Cardiac fibroblast (primary cell): ENCODE data around the gene C21orf91.

Experiments used
- DNase-seq, 2 donors: peaks; one replicate each; pipeline versions ENCODE4 v3.0.0 to v3.0.0-alpha.2; 2010; ENCODE audit warnings: low read depth in 2 of 2
- H3K4me3 ChIP-seq, 2 donors: replicated peaks in 1 of 2; 1 replicate in 1 of 2; 2 replicates in 1 of 2; pipeline ENCODE4 v1.5.1; 2011; ENCODE audit warnings: low read depth in 2 of 2, low read length in 2 of 2, mild to moderate bottlenecking in 2 of 2, moderate library complexity in 1 of 2
- CTCF ChIP-seq: IDR thresholded peaks from one replicate; pipeline ENCODE4 v1.5.1; 2011; ENCODE audit warnings: low read depth, mild to moderate bottlenecking, low read length, inconsistent platforms

The C21orf91 gene

GRCh38 chr21:17757671-17758070, 61.5 kb downstream of the C21orf91 start:
- H3K4me3 ChIP-seq: no peak overlapping the region
- DNase-seq: no peak
- TF ChIP-seq CTCF: no peak

GRCh38 chr21:17753736-17754135, 65.4 kb downstream of the C21orf91 start:
- no peak overlapping the region for H3K4me3 ChIP-seq
- no peak for DNase-seq
- TF ChIP-seq CTCF: no peak

GRCh38 chr21:17752171-17752570, 67.0 kb downstream of the C21orf91 start:
- TF ChIP-seq CTCF: no peak
- DNase-seq: no peak
- no peak overlapping the region for H3K4me3 ChIP-seq

- no peak for DNase-seq
- no peak for TF ChIP-seq CTCF
- H3K4me3 ChIP-seq: no peak overlapping the region
These were observed 72.2 kb downstream of the C21orf91 start for GRCh38 chr21:17746920-17747319.

- no peak for DNase-seq
- no peak overlapping the region for H3K4me3 ChIP-seq
- TF ChIP-seq CTCF: no peak
These were observed 74.1 kb downstream of the C21orf91 start for GRCh38 chr21:17745086-17745485.

GRCh38 chr21:17742940-17743592, 76.1 kb downstream of the C21orf91 start:
- no peak for DNase-seq
- no peak overlapping the region for H3K4me3 ChIP-seq
- TF ChIP-seq CTCF: no peak

GRCh38 chr21:17742181-17742580, 77.0 kb downstream of the C21orf91 start:
- TF ChIP-seq CTCF: no peak
- no peak overlapping the region for H3K4me3 ChIP-seq
- no peak for DNase-seq
